Erythroblast (primary cell): ENCODE results near the gene CYB5R4.

Experiments used
- DNase-seq, 2 experiments: peaks; one replicate each; lab custom pipeline; 2025; lab: John Stamatoyannopoulos, UW
- GATA1 ChIP-seq: IDR thresholded peaks from 2 replicates; pipeline ENCODE4 v1.6.1; 2011; ENCODE audit warnings: low read depth, mild to moderate bottlenecking, control low read depth, low read length, moderate library complexity
- POLR2A ChIP-seq: IDR thresholded peaks from 2 replicates; pipeline ENCODE4 v1.6.1; 2011; ENCODE audit warnings: mild to moderate bottlenecking, low read length

Gene CYB5R4

DNA sequence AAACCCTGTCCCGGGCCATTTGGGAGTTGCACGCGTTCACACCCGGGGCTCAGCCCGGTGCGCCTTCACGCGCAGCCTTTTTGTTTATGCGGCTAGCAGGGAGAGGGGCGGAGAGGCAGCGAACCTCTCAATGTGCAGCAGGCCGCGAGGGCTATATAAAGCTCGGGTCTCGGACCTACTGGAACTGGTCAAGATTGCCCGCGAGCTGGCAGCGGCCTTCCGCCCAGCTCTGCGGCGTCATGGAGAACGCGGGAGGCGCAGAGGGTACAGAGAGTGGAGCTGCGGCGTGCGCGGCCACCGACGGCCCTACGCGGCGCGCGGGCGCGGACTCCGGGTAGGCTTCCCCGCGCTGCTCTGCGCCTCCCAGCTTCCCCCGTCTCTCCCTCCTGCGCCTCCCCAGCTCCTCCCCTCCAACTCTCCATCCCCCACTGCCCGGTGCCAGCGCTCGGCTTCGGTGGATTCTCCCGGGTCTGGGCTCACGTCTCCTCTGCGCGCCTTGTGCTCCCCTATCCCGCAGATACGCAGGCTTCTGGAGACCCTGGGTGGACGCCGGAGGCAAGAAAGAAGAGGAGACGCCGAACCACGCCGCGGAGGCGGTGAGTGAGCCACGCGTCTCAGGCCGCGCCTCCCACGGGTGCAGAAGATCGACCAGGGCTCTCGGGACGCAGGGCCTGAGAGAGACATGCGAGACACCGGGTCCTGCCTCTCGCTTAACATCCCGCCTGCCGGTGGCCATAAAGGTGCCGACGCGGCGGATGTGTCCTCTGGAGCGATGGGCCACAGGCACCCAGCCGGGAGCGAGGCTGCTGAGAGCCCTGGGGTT, 6.1 kb upstream of the CYB5R4 start, which contains the start of gene RIPPLY2:
Gene RIPPLY2 (plus strand): TSS at position 183 of the 823 bp plus-strand sequence. CDS start 57 bp downstream, at position 240.
- DNase-seq = peak; percentile 14 to 38

DNA sequence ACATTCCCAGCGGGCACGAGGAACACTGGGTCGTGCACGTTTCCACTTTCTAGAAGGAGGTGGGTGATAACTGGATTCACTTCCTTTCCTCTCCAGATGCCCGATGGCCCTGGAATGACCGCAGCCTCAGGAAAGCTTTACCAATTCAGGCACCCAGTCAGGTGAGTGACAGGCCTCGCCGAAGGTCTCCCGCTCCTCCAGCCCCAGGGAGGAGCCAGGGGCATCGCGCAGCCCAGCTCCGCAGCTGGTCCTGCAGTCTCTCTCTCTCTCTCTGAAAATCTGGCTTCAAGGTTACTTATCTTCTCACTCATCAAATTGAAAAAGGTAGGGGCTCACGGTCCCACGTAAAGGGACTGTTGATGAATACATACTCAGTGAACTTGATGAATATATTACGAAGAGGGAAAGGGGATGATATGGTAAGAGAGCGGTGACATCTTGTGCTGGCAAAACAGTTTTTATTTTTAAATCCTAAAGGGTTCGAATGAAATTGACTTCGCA, 5.4 kb upstream of the CYB5R4 start:
- TF ChIP-seq GATA1 = no peak
- no peak for TF ChIP-seq POLR2A
- DNase-seq = no peak

More for the DNA sequence above, 6.1 kb upstream of the CYB5R4 start, which contains the start of gene RIPPLY2:
- TF ChIP-seq POLR2A (no peak), GATA1 (no peak)

DNA sequence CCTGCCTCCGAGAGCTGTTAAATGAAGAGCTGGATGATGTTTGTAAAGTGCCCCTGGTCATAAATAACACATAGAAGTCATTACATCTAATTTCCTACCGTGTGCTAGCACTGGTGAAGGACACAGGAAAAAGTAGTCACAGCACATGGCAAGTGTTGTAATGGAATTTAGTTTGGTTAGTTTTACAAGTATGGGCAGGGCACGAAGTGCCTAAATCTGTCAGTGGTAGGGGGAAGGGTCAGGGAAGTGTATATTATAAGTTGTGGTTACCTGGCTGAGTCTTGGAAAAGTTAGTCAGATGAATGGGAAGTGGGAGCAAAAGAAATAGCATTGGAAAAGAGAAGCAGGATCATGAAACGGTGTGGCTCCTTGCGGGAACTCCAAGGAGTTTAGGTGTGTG, 4.7 kb upstream of the CYB5R4 start:
- TF ChIP-seq GATA1 (no peak), POLR2A (no peak)
- DNase-seq = no peak

DNA sequence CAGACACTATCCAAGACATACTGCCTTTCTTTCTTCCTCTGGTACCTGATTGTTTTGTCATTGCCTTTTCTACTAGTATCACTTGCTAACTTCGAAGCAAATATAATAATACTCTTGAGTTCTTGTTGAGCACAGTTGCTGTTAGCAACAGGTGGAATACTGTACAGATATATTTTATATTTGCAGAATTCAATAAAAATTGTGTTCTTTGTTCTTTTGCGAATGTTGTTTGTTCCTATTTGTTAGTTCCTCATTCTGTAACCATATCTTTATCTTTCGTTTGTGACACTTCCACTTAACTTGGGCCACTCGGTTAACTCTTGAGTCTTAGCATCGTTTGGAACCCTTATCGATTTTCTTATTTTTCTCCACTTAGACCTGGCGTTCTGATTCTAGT, 868 bp downstream of the CYB5R4 start:
- TF ChIP-seq GATA1 (no peak), POLR2A (no peak)
- peak; percentile 23 to 49 for DNase-seq

DNA sequence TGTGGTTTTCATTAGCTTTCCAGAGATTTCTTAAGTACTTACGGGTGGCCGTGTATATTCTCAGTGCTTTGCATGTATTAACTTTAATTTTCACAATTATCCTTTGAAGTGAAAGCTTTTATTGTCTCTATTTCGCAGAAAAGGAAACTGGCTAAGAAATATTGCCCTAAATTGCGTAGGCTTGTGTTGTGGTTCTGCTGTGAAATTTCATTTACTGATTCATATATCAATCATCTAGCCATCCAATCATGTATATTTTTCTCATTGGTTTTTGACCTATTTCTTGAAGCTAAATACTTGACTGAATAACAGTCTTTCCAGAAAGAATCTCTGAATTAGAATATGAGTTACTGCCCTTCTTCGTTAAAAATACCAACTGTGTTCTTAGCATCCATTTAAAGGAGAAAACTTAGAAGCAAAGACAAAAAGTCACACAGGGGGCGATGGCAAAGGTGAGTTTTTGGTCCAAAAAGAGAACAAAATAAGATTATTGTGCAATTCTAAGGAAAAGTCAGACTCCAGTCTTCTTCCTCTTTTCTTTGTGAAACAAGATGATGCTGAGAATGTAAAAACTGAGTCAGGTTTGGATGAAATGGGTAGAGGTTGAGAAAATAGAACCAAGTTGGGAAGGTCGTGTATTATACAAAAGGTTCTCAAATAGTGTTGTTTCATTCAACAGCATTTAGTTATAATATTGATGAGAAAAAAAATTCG, 1.4 kb downstream of the CYB5R4 start:
- no peak for TF ChIP-seq POLR2A
- no peak for TF ChIP-seq GATA1
- DNase-seq = peak in 1 of 2 experiments; percentile 35

DNA sequence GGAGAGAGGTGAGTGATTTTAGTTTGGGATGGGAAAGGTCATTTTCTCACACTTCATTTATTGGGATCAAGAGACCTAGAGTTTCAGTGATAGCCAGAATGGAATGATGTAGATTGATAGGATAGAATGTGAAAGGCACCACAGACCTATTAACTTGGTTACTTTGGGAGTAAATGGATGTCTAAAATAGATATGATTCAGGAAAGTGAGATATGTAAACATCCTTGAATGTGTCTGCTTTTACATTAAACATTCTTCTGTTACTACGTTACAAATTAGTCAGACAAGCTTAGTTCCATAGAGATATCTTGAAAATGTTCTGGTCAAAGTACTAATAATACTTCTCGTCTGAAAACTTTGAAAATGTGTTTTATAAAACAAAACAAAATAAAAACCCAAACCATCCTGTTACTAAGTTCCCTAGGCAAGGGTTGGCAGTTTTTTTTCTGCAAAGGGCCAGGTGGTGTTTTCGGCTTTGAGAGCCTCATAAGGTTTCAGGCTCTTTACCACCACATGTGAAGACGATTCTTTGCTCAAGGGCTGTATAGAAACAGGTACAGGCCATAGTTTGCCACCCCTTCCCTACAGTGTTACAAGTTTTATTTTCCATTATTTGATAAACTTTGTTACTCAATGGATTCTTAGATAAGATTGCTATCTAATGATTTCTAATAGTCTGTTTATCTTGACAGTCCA, 3.4 kb downstream of the CYB5R4 start:
- TF ChIP-seq GATA1 (no peak), POLR2A (no peak)
- DNase-seq = no peak

DNA sequence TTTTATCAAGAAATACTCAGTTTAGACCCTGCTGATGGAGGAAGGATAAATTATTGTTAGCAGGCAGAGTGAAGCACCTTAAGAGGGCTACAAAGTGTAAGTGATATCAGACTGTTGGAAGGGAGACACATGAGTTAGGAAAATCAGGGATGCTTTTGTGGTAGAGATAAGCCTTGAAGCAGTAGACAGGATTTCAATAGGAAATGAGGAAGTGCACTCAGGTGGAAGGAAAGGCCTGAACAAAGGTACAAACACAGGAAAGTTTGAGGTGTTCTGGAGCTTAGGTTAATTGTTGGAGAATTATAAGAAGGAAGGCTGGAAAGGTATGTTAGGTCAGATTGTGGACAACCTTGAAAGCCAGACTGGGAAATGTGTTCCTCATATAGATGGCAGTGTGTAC, 7.6 kb downstream of the CYB5R4 start:
- TF ChIP-seq GATA1 (no peak), POLR2A (no peak)
- DNase-seq = no peak

DNA sequence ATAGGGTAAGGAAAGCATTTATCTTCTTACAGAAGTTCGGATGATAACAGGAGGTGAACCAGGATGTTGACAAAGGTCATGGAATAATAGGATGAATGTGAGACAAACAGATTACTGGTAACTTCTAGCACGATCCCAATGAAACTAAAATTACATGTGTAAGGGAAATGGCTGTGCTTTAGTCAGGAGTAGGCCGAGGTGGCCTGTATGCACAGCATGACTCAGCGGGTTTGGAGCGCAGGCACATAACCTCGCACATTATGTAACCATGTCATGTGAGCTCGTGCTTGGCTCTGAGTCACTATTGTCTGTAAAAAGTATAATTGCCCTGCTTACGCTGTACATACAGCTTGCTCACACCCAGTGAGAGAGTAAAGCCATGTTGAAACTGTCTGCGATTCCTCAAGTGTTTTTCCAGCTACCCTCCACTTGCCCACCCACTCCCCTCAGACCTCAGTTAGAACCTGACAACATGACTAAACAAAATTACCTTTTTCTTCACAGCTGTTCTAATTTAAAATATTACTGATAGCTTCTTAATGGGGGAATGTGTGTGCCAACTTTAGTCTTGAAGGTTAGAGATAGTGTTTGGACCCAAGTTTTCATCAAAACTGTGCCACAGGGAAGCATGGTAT, 8.2 kb downstream of the CYB5R4 start:
- DNase-seq = peak; percentile 66 to 80
- no peak for TF ChIP-seq POLR2A
- no peak for TF ChIP-seq GATA1

DNA sequence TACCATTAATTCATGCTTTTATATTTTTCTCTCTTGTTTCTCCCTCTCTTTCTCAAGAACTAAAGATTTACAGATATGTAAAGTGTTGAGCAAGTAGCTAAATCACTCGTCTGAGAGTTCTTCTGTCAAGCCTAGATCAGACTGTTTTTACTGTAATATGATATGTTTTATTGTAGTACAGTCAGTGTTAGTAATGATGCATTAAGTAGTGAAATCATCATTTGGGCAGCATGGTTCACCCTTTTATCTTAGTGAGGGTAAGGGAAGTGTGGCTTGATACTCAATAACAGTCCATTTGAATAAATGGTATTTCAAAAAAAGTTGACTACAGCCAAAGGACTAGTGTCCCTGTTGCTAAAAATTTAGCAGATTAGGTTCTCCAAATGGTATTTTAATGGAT, 9.2 kb downstream of the CYB5R4 start:
- no peak for DNase-seq

DNA sequence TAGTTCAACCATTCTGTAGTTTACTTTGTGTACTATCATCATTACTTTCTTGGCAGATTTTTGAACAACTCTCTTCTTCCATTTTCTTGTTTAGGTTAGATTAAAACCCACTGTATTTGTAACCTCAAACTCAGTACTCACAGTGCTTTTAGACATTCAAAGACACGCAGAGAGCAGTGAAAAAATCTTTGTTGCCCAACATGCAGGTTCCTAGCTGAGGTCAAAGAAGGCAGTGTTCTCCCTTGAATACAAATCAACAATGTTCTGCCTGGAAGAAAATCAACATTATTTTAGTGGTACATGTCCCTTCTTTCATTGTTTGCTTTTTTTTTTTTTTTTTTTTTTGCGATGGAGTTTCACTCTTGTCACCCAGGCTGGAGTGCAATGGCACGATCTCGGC, 11.2 kb downstream of the CYB5R4 start:
- TF ChIP-seq POLR2A (no peak), GATA1 (no peak)

More for the DNA sequence above, 9.2 kb downstream of the CYB5R4 start:
- TF ChIP-seq GATA1 = no peak
- no peak for TF ChIP-seq POLR2A

DNA sequence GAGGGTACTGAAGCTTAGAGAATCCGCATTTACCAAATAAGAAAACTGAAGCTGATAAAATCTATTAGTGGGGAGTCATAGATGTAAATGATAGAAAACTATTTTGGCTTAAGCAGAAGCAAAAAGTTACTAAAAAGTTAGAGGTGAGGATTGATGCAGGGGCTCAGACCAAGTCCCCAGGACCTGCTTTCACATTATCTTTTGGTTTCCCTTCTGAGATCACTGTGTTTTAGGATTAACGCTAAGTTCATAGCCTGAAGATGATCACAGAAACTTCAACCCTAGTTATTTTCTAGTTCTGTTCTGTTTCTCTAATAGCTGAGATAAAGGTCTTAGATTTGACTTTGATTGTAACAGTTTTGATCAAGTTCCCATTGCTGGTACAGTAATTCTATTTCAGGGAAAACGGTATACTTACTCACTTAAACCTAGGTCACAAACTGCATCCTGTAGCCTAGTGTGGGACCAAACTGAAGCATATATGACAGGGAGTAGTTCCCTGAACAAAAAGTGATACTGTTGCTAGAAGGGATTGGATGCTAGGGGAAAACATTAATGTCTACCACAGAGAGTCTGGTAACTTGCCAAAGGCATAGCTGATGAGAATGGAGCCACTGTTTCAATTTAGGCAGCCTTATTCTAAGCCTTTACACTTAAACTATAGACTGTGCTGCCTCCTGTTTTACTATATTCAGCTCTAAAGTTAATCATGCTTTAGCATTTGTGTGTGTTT, 13.1 kb downstream of the CYB5R4 start:
- TF ChIP-seq POLR2A (no peak), GATA1 (no peak)

More for the DNA sequence above, 11.2 kb downstream of the CYB5R4 start:
- no peak for DNase-seq

DNA sequence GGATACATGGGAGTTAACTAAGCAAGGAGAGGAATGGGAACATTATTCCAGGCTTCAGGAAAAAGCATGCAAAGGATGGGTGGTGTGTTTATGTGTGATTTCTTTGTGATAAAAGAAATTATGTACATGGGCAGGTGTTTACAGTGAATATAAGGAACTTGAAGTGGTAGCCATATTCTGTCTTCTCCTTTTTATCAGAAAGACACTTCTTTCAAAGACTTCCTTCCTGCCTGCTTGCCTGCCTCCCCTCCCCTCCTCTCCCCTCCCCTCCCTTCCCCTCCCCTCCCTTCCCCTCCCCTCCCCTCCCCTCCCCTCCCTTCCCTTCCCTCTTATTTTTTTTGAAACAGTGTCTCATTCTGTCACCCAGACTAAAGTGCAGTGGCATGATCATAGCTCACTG, 14.4 kb downstream of the CYB5R4 start:
- TF ChIP-seq POLR2A (no peak), GATA1 (no peak)
- DNase-seq = no peak

More for the DNA sequence above, 13.1 kb downstream of the CYB5R4 start:
- DNase-seq = no peak
